Placental pericyte (primary cell): ENCODE data around the gene MACC1. TPM values are rescaled to one million over a fixed set of nuclear protein-coding genes. Genes with fewer than 3 reads are reported as not detected.

Experiments used
- total RNA-seq: library from RNA; depleted of rRNA; stranded (reverse); fragments of >200 nt; gene quantifications from 2 replicates; pipeline ENCODE4 v1.2.3, GENCODE V29; 2012

MACC1 gene, protein sequence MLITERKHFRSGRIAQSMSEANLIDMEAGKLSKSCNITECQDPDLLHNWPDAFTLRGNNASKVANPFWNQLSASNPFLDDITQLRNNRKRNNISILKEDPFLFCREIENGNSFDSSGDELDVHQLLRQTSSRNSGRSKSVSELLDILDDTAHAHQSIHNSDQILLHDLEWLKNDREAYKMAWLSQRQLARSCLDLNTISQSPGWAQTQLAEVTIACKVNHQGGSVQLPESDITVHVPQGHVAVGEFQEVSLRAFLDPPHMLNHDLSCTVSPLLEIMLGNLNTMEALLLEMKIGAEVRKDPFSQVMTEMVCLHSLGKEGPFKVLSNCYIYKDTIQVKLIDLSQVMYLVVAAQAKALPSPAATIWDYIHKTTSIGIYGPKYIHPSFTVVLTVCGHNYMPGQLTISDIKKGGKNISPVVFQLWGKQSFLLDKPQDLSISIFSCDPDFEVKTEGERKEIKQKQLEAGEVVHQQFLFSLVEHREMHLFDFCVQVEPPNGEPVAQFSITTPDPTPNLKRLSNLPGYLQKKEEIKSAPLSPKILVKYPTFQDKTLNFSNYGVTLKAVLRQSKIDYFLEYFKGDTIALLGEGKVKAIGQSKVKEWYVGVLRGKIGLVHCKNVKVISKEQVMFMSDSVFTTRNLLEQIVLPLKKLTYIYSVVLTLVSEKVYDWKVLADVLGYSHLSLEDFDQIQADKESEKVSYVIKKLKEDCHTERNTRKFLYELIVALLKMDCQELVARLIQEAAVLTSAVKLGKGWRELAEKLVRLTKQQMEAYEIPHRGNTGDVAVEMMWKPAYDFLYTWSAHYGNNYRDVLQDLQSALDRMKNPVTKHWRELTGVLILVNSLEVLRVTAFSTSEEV
- 0.14 TPM in 1 of 2 replicates, not detected in the other for total RNA-seq

DNA sequence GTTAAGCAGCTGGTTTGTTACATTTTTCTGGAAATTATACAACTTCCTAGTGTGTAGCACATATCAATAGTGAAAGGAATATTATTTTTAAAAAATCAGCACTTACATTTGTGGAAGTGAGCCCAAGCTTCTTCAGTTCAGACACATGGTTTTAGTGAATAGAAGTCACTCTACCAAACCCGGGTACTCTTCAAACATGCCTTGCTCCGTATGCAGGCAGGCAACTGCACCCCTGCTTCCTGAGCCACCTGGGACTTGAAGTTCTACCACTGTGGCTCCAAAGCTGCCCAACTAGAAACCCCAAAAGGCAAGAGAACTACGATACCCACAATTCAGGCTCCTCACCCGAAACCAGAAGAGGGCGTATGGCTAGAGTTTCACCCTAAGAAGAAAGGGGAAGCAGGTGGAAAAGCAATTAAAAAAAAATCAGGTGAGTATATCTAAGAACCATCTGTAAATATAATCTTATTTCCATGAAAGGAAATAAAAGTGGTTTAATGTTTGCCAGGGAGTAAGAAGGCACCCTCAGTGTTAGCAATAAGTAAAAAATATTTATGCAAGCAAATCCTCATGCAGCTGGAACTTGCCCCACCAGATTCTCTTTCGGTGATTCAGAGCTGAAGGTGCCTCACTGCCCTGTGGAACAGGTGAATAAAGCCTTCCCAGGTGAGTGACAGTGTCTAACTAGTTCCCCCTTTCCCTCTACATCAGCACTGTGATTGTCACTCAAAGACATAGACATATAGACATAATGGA, at the start of gene MACC1:
MACC1 (minus strand) TSS at position 192 of the 756 bp plus-strand sequence. CDS start 55,522 bp downstream, outside the sequence.

Other genes starting within 250 kb of the MACC1 start
- gene ITGB8, start 113.5 kb upstream of the MACC1 start, total RNA-seq = 4.3 and 4.8 TPM in 2 replicates